B cell (primary cell): ENCODE data around the gene PSMG3. TPM values are rescaled to one million over a fixed set of nuclear protein-coding genes. Genes with fewer than 3 reads are reported as not detected.

Experiments
- ATAC-seq: fragments of 200-7000 bp; cut with Tn5 transposase; one replicate; pipeline ENCODE4 v1.10.0; 2021; ENCODE audit warnings: low read depth, mild to moderate bottlenecking, moderate number of reproducible peaks, moderate library complexity
- CTCF ChIA-PET: fragments of 350-600 bp; sonication (Branson Sonifier 250); formaldehyde crosslinking; loops from one replicate; lab custom pipeline; 2021; ENCODE audit warnings: antibody characterized with exemption, inconsistent platforms; lab: Charles Lee
- POLR2A ChIA-PET: fragments of 350-600 bp; sonication (Branson Sonifier 250); formaldehyde crosslinking; loops from one replicate; lab custom pipeline; 2021; ENCODE audit warnings: antibody characterized with exemption; lab: Charles Lee
- DNase-seq: peaks from one replicate; pipeline ENCODE4 v3.0.0; 2013
- H2AFZ ChIP-seq: 2 replicates; pipeline ENCODE4 v1.6.1; 2012; ENCODE audit warnings: mild to moderate bottlenecking, low read depth, low read length; ENCODE audit not compliant: insufficient read depth, poor library complexity, severe bottlenecking
- H3K27ac ChIP-seq, 2 donors: 1 replicate in 1 of 2; 2 replicates in 1 of 2; pipeline ENCODE4 v1.5.1; 2012 to 2013; ENCODE audit warnings: low read length in 2 of 2, mild to moderate bottlenecking in 2 of 2, moderate library complexity in 1 of 2
- H3K27me3 ChIP-seq, 4 experiments: fragments of 200-600 bp in 1 of 4; sonication (generic) in 1 of 4; replicated peaks in 1 of 4; 1 replicate in 2 of 4; 2 replicates in 2 of 4; pipeline versions ENCODE4 v1.6.1 to v1.7.0; 2013 to 2016; ENCODE audit warnings: low read length in 3 of 4, mild to moderate bottlenecking in 2 of 4, mixed read lengths in 1 of 4, moderate library complexity in 1 of 4; ENCODE audit not compliant: insufficient read depth in 4 of 4, control insufficient read depth in 3 of 4; ENCODE audit errors: control extremely low read depth in 1 of 4
- H3K36me3 ChIP-seq, 2 experiments: replicated peaks in 1 of 2; 1 replicate in 1 of 2; 2 replicates in 1 of 2; pipeline versions ENCODE4 v1.6.1 to v1.7.1; 2013; ENCODE audit warnings: low read length in 1 of 2; ENCODE audit not compliant: insufficient read depth in 2 of 2, control insufficient read depth in 1 of 2; ENCODE audit errors: control extremely low read depth in 1 of 2, extremely low read depth in 1 of 2
- H3K4me1 ChIP-seq, 2 donors: fragments of 200-600 bp in 1 of 2; sonication (generic) in 1 of 2; 1 replicate in 1 of 2; 2 replicates in 1 of 2; pipeline versions ENCODE4 v1.5.1 to v1.6.1; 2013 to 2017; ENCODE audit warnings: low read length in 2 of 2; ENCODE audit not compliant: control insufficient read depth in 2 of 2, insufficient read depth in 2 of 2
- H3K4me2 ChIP-seq: replicated peaks from 2 replicates; pipeline ENCODE3; 2012; ENCODE audit warnings: mild to moderate bottlenecking, low read depth, low read length; ENCODE audit not compliant: poor library complexity, severe bottlenecking
- H3K4me3 ChIP-seq, 5 experiments: fragments of 200-600 bp in 1 of 5; sonication (generic) in 1 of 5; 1 replicate in 3 of 5; 2 replicates in 2 of 5; pipeline versions ENCODE4 v1.5.1 to v1.7.0; 2011 to 2016; ENCODE audit warnings: low read length in 4 of 5, mild to moderate bottlenecking in 4 of 5, low read depth in 2 of 5, control low read depth in 1 of 5, moderate library complexity in 1 of 5; ENCODE audit not compliant: insufficient read depth in 1 of 5; ENCODE audit errors: control extremely low read depth in 1 of 5, extremely low read depth in 1 of 5
- H3K79me2 ChIP-seq: fragments of 200-600 bp; sonication (generic); one replicate; pipeline ENCODE4 v1.6.0; 2016; ENCODE audit warnings: low read length; ENCODE audit not compliant: control insufficient read depth, insufficient read depth
- H3K9ac ChIP-seq: fragments of 200-600 bp; sonication (generic); 2 replicates; pipeline ENCODE4 v1.6.1; 2017; ENCODE audit warnings: mild to moderate bottlenecking, low read length, moderate library complexity
- H3K9me3 ChIP-seq, 3 donors: one replicate each; pipeline versions ENCODE4 v1.6.1 to v1.7.1; 2013; ENCODE audit warnings: low read length in 2 of 3; ENCODE audit not compliant: control insufficient read depth in 2 of 3, insufficient read depth in 1 of 3; ENCODE audit errors: control extremely low read depth in 1 of 3
- H4K20me1 ChIP-seq: 2 replicates; pipeline ENCODE4 v1.6.0; 2012; ENCODE audit warnings: mild to moderate bottlenecking, low read length; ENCODE audit not compliant: insufficient read depth, control insufficient read depth, poor library complexity, severe bottlenecking
- H3K27ac Mint-ChIP-seq: one replicate; pipeline ENCODE4 v1.8.0; 2021; ENCODE audit warnings: mixed read lengths
- H3K27me3 Mint-ChIP-seq: one replicate; pipeline ENCODE4 v1.8.0; 2021; ENCODE audit warnings: mixed read lengths
- H3K4me1 Mint-ChIP-seq: one replicate; pipeline ENCODE4 v1.8.0; 2021; ENCODE audit warnings: mixed read lengths
- H3K4me3 Mint-ChIP-seq: one replicate; pipeline ENCODE4 v1.8.0; 2021; ENCODE audit warnings: mixed read lengths
- H3K9me3 Mint-ChIP-seq: one replicate; pipeline ENCODE4 v1.8.0; 2022; ENCODE audit warnings: mixed read lengths; ENCODE audit not compliant: insufficient read depth
- EZH2 ChIP-seq: IDR thresholded peaks from 2 replicates; pipeline ENCODE4 v1.6.1; 2012; ENCODE audit warnings: borderline replicate concordance, low read depth, mild to moderate bottlenecking, moderate library complexity, low read length; ENCODE audit not compliant: insufficient read depth, poor library complexity, severe bottlenecking
- WGBS: methylation state at CpG from one replicate; pipeline ENCODE4 v1.1.5; 2013; ENCODE audit warnings: missing lambda C conversion rate; ENCODE audit not compliant: insufficient coverage; 5-methylcytosine and 5-hydroxymethylcytosine counted together
- intact Hi-C: fragments of 100-400 bp; cut with micrococcal nuclease; formaldehyde crosslinking; loops from one replicate; pipeline ENCODE4 v1.10.0; 2022
- polyA plus RNA-seq: library from polyadenylated mRNA; depleted of rRNA; stranded (reverse); fragments of >200 nt; gene quantifications from 2 replicates; pipeline ENCODE4 v1.2.3, GENCODE V29; 2012
- total RNA-seq, 2 donors: library from RNA; stranded (reverse); fragments of 120-200 nt in 1 of 2; gene quantifications; 1 replicate in 1 of 2; 2 replicates in 1 of 2; pipeline versions ENCODE4 v1.2.3 to v1.2.4, GENCODE V29; 2013 to 2022
- TF ChIP-seq, protein P1 (sequence below): fragments of 200-600 bp; IDR thresholded peaks from one replicate; pipeline ENCODE4 v1.8.0; 2022; ENCODE audit warnings: antibody characterized with exemption, mild to moderate bottlenecking

The PSMG3 gene
- total and polyA plus RNA-seq, 2 donors (not counting 1 experiment from before 2014, with no cell fraction given), result 27.4 to 75.7 TPM

DNA sequence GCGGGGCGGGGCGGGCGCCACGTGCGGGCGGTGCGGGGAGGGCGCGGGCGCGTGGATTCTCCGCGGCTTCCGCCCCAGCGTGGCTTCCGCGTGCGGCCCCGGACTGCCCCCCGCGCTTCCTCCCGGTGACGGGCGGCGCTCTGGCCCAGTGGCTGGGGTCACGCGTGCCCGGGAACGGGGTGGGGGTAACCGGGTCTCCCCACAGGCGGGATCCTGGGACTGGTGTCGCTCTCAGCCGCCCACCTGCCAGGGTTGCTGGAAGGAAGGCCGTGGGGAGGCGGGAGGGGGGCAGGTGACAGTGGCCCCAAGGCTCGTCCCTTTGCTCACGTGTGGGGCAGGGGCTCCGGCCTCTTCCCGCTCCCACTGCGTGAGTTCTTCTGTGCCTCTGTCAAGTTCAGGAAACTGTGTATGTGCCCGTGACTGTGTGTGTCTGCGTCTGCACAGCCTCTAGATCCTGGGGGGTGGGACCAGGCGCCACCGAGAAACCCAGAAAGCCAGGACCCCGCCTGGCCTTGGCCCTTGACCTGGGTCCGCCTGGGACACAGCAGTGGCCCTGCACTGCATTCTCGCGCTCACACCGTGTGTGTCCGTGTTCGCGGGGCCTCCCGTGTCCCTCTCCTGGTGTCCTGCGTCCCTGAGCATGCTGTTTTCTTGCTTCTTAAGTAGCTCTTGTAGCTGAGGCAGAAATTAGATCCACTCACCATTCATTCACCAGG is 38.4 kb downstream of the PSMG3 start:
- Mint-ChIP-seq H3K27me3 (peaks cover 4% of the 10 kb centered on the region), H3K4me1 (peaks cover 28% of the 10 kb centered on the region), H3K4me3 (peak overlapping the region; percentile 92), H3K27ac (peak overlapping the region; percentile 94), H3K9me3 (no peaks in the 10 kb centered on the region)
- Histone ChIP-seq H3K36me3 (peaks cover 0 to 15% of the 10 kb centered on the region in 2 experiments), H3K9ac (peak overlapping the region; percentile 72), H3K27ac (peak overlapping the region; percentile 78 to 84), H3K79me2 (peaks cover 64% of the 10 kb centered on the region), H3K27me3 (no peaks in the 10 kb centered on the region), H4K20me1 (peaks cover 53% of the 10 kb centered on the region), H3K4me1 (peaks cover 24 to 38% of the 10 kb centered on the region in 2 donors), H3K4me2 (peak overlapping the region; percentile 97), H3K9me3 (no peaks in the 10 kb centered on the region), H3K4me3 (peak overlapping the region in 4 of 5 experiments; percentile 60 to 73 (median 64)), H2AFZ (no peak overlapping the region)
- TF ChIP-seq, protein P1, sequence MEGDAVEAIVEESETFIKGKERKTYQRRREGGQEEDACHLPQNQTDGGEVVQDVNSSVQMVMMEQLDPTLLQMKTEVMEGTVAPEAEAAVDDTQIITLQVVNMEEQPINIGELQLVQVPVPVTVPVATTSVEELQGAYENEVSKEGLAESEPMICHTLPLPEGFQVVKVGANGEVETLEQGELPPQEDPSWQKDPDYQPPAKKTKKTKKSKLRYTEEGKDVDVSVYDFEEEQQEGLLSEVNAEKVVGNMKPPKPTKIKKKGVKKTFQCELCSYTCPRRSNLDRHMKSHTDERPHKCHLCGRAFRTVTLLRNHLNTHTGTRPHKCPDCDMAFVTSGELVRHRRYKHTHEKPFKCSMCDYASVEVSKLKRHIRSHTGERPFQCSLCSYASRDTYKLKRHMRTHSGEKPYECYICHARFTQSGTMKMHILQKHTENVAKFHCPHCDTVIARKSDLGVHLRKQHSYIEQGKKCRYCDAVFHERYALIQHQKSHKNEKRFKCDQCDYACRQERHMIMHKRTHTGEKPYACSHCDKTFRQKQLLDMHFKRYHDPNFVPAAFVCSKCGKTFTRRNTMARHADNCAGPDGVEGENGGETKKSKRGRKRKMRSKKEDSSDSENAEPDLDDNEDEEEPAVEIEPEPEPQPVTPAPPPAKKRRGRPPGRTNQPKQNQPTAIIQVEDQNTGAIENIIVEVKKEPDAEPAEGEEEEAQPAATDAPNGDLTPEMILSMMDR, result no peak
- no peak for TF ChIP-seq EZH2
- CTCF ChIA-PET, result interaction anchor here (0.7 to 2.0 kb wide), 3 partner anchors 20 to 25 kb away, joined by 3 to 10 read pairs (median 3); partner anchors contain the start of gene TMEM184A
- intact Hi-C loops, result loop anchor here (2.0 kb wide), 1 partner anchor 19 kb away; no protein-coding TSS in a partner anchor
- under 1% methylated on average over 54 of the region's 55 CpGs for WGBS
- POLR2A ChIA-PET, result interaction anchor here (0.7 to 1.5 kb wide), 3 partner anchors 25 to 396 kb away, joined by 3 to 4 read pairs (median 4); partner anchors contain the start of gene TMEM184A
- peak; percentile 23 for ATAC-seq
- no peak for DNase-seq

DNA sequence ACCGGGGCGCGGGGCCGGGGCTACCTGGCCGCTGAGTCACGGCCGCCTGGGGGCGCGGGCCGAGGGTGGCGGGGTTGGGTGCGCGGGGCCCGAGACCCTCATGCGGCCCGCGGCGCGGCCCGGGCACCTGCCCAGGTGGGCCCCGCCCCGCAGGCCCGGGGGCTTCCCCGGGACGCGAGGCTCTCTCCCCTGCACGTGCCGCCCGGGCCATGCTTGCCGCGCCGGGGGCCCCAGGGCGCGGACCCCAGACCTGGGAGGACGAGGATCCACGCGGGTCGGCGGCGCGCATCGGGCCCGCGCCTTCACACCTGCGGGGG is 38.9 kb downstream of the PSMG3 start:
- Histone ChIP-seq H3K9me3 (no peaks in the 10 kb centered on the region), H3K4me1 (peaks cover 24 to 38% of the 10 kb centered on the region in 2 donors), H2AFZ (no peak overlapping the region), H3K4me3 (peak overlapping the region in 4 of 5 experiments; percentile 60 to 73 (median 64)), H3K27me3 (no peaks in the 10 kb centered on the region), H4K20me1 (peaks cover 48% of the 10 kb centered on the region), H3K79me2 (peaks cover 61% of the 10 kb centered on the region), H3K4me2 (peak overlapping the region; percentile 97), H3K36me3 (peaks cover 0 to 12% of the 10 kb centered on the region in 2 experiments), H3K27ac (peak overlapping the region in 1 of 2 donors; percentile 84), H3K9ac (peak overlapping the region; percentile 72)
- 0% methylated on average over 43 of the region's 45 CpGs for WGBS
- H3K9me3 Mint-ChIP-seq, result no peaks in the 10 kb centered on the region
- intact Hi-C loops, result loop anchor here (1.0 to 2.0 kb wide), 3 partner anchors 18 to 38 kb away; partner anchors contain the start of gene INTS1
- no peak for TF ChIP-seq EZH2
- TF ChIP-seq, protein P1, result no peak
- no peak overlapping the region for H3K4me3 Mint-ChIP-seq
- peak; percentile 34 for ATAC-seq
- POLR2A ChIA-PET, result interaction anchor here (1.2 kb wide), 1 partner anchor 25 kb away, joined by 4 read pairs; no protein-coding TSS in a partner anchor
- H3K4me1 Mint-ChIP-seq, result peaks cover 28% of the 10 kb centered on the region
- no peak overlapping the region for H3K27ac Mint-ChIP-seq
- DNase-seq, result peak; percentile 75
- CTCF ChIA-PET, result no interaction called here
- H3K27me3 Mint-ChIP-seq, result peaks cover 4% of the 10 kb centered on the region
